Liver (tissue), 9 donors: ENCODE results near the gene FAM209B. TPM values are rescaled to one million over a fixed set of nuclear protein-coding genes. Genes with fewer than 3 reads are reported as not detected.

ENCODE experiments used
- DNase-seq: peaks from one replicate; pipeline ENCODE4 v3.0.0-alpha.2; 2017; ENCODE audit warnings: low spot score
- H3K27ac ChIP-seq, 2 donors: one replicate each; pipeline ENCODE4 v1.7.0; 2013; ENCODE audit warnings: inconsistent platforms in 2 of 2, low read length in 2 of 2, control low read depth in 1 of 2, low read depth in 1 of 2, mild to moderate bottlenecking in 1 of 2
- H3K27me3 ChIP-seq, 4 donors: one replicate each; pipeline versions ENCODE4 v1.6.1 to v1.7.0; 2013; ENCODE audit warnings: low read length in 3 of 4, inconsistent platforms in 1 of 4, mild to moderate bottlenecking in 1 of 4, moderate library complexity in 1 of 4; ENCODE audit not compliant: control insufficient read depth in 4 of 4, insufficient read depth in 4 of 4
- H3K36me3 ChIP-seq, 4 donors: one replicate each; pipeline versions ENCODE4 v1.6.1 to v1.7.0; 2013; ENCODE audit warnings: low read length in 3 of 4, mild to moderate bottlenecking in 3 of 4, low read depth in 1 of 4, moderate library complexity in 1 of 4; ENCODE audit not compliant: control insufficient read depth in 4 of 4, insufficient read depth in 3 of 4
- H3K4me1 ChIP-seq, 4 donors: one replicate each; pipeline versions ENCODE4 v1.6.1 to v1.7.0; 2013; ENCODE audit warnings: low read length in 3 of 4, mild to moderate bottlenecking in 3 of 4, moderate library complexity in 1 of 4; ENCODE audit not compliant: control insufficient read depth in 4 of 4, insufficient read depth in 4 of 4
- H3K4me3 ChIP-seq, 3 donors: one replicate each; pipeline versions ENCODE4 v1.6.1 to v1.7.0; 2013; ENCODE audit warnings: low read length in 3 of 3, control low read depth in 1 of 3, low read depth in 1 of 3, mild to moderate bottlenecking in 1 of 3
- H3K9ac ChIP-seq, 2 donors: one replicate each; pipeline ENCODE4 v1.7.0; 2013; ENCODE audit warnings: low read length in 2 of 2, mild to moderate bottlenecking in 2 of 2, moderate library complexity in 2 of 2, control low read depth in 1 of 2, low read depth in 1 of 2
- H3K9me3 ChIP-seq, 4 donors: one replicate each; pipeline versions ENCODE4 v1.6.1 to v1.7.0; 2013; ENCODE audit warnings: low read length in 3 of 4; ENCODE audit not compliant: control insufficient read depth in 4 of 4
- EGR1 ChIP-seq, 2 donors: IDR thresholded peaks; 2 replicates each; pipeline ENCODE4 v1.6.1; 2016 to 2018; ENCODE audit warnings: antibody characterized with exemption in 2 of 2, low read depth in 2 of 2
- FOXA1 ChIP-seq: IDR thresholded peaks from 2 replicates; pipeline ENCODE4 v1.6.1; 2016; ENCODE audit warnings: antibody characterized with exemption
- FOXA2 ChIP-seq: IDR thresholded peaks from 2 replicates; pipeline ENCODE4 v1.6.1; 2016; ENCODE audit warnings: antibody characterized with exemption
- HNF4A ChIP-seq, 2 donors: conservative IDR thresholded peaks; 2 replicates each; pipeline ENCODE4 v1.6.1; 2016; ENCODE audit warnings: antibody characterized with exemption in 2 of 2, mild to moderate bottlenecking in 2 of 2
- HNF4G ChIP-seq: IDR thresholded peaks from 2 replicates; pipeline ENCODE4 v1.6.1; 2016; ENCODE audit warnings: antibody characterized with exemption
- JUND ChIP-seq, 2 donors: IDR thresholded peaks; 2 replicates each; pipeline ENCODE4 v1.6.1; 2016; ENCODE audit warnings: antibody characterized with exemption in 2 of 2
- RAD21 ChIP-seq, 2 donors: IDR thresholded peaks; 2 replicates each; pipeline ENCODE4 v1.6.1; 2016; ENCODE audit warnings: antibody characterized with exemption in 2 of 2, mild to moderate bottlenecking in 2 of 2
- RXRA ChIP-seq, 2 donors: IDR thresholded peaks; 2 replicates each; pipeline ENCODE4 v1.6.1; 2017 to 2018; ENCODE audit warnings: antibody characterized with exemption in 2 of 2, mild to moderate bottlenecking in 1 of 2
- SP1 ChIP-seq: IDR thresholded peaks from 2 replicates; pipeline ENCODE4 v1.6.1; 2018; ENCODE audit warnings: antibody characterized with exemption, mild to moderate bottlenecking
- TAF1 ChIP-seq: conservative IDR thresholded peaks from 2 replicates; pipeline ENCODE4 v1.6.1; 2016; ENCODE audit warnings: antibody characterized with exemption, mild to moderate bottlenecking
- YY1 ChIP-seq: IDR thresholded peaks from 2 replicates; pipeline ENCODE4 v1.6.1; 2016; ENCODE audit warnings: antibody characterized with exemption, mild to moderate bottlenecking
- WGBS: extraction: QIAGEN DNeasy Blood & Tissue Kit; methylation state at CpG from one replicate; pipeline ENCODE4 v1.1.7; 2013; 5-methylcytosine and 5-hydroxymethylcytosine counted together
- polyA plus RNA-seq, 2 donors: library from polyadenylated mRNA; stranded (reverse) in 1 of 2; unstranded in 1 of 2; fragments of 200-250 nt in 1 of 2; fragments of >200 nt in 1 of 2; fragmentation: Nextera tagmentation in 1 of 2; extraction: Ambion mirVana in 1 of 2; gene quantifications; one replicate each; pipeline versions ENCODE4 v1.2.1 to v1.2.3, GENCODE V29; 2013 to 2015
- total RNA-seq, 2 donors: library from RNA; depleted of rRNA; stranded (reverse); fragments of >200 nt; gene quantifications; one replicate each; pipeline ENCODE4 v1.2.3, GENCODE V29; 2014
- TF ChIP-seq, protein P1 (sequence below): IDR thresholded peaks from 2 replicates; pipeline ENCODE4 v1.6.1; 2016; ENCODE audit warnings: antibody characterized with exemption
- TF ChIP-seq, protein P2 (sequence below): fragments of 150-350 bp; IDR thresholded peaks from 2 replicates; pipeline ENCODE4 v1.5.1; 2017; ENCODE audit warnings: improper control_type of control experiment, low read depth, low read length; ENCODE audit not compliant: missing input control
- TF ChIP-seq, protein P3 (sequence below): IDR thresholded peaks from 2 replicates; pipeline ENCODE4 v1.6.1; 2016; ENCODE audit warnings: antibody characterized with exemption
- TF ChIP-seq, protein P4 (sequence below): IDR thresholded peaks from 2 replicates; pipeline ENCODE4 v1.6.1; 2016; ENCODE audit warnings: antibody characterized with exemption
- TF ChIP-seq, protein P5 (sequence below): IDR thresholded peaks from 2 replicates; pipeline ENCODE4 v1.6.1; 2016; ENCODE audit warnings: antibody characterized with exemption, mild to moderate bottlenecking
- donor health status: healthy.
- donor health status: healthy.
- donor health status: healthy.
- donor health status: healthy.
- donor health status: healthy.

FAM209B gene
- total and polyA plus RNA-seq, 4 donors, result 0.38 TPM; not detected in 3

DNA sequence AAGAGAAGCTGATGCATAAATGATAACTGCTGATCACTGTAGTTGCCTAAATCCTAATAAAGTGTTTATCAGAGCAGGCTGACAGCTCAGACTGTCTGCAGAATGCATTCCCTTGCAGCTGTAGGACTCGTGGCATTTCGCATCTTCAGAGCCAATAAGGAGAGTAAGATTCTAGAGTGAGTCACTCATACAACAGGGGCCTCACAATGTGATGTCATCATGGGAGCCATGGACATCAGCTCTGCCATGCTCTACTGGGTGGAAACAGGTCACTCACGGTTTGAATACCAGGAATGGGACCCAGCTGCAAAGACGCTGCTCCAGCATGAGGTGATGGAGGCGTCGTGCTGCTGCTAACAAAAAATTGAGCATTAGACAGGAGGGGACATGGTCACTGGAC lies 7.4 kb downstream of the FAM209B start:
- no peak overlapping the region for H3K4me3 ChIP-seq
- H3K36me3 ChIP-seq, result no peaks in the 10 kb centered on the region
- no peaks in the 10 kb centered on the region for H3K9me3 ChIP-seq
- no peak overlapping the region for H3K9ac ChIP-seq
- TF ChIP-seq, protein P1, sequence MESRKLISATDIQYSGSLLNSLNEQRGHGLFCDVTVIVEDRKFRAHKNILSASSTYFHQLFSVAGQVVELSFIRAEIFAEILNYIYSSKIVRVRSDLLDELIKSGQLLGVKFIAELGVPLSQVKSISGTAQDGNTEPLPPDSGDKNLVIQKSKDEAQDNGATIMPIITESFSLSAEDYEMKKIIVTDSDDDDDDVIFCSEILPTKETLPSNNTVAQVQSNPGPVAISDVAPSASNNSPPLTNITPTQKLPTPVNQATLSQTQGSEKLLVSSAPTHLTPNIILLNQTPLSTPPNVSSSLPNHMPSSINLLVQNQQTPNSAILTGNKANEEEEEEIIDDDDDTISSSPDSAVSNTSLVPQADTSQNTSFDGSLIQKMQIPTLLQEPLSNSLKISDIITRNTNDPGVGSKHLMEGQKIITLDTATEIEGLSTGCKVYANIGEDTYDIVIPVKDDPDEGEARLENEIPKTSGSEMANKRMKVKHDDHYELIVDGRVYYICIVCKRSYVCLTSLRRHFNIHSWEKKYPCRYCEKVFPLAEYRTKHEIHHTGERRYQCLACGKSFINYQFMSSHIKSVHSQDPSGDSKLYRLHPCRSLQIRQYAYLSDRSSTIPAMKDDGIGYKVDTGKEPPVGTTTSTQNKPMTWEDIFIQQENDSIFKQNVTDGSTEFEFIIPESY, result no peak
- TF ChIP-seq, protein P2, sequence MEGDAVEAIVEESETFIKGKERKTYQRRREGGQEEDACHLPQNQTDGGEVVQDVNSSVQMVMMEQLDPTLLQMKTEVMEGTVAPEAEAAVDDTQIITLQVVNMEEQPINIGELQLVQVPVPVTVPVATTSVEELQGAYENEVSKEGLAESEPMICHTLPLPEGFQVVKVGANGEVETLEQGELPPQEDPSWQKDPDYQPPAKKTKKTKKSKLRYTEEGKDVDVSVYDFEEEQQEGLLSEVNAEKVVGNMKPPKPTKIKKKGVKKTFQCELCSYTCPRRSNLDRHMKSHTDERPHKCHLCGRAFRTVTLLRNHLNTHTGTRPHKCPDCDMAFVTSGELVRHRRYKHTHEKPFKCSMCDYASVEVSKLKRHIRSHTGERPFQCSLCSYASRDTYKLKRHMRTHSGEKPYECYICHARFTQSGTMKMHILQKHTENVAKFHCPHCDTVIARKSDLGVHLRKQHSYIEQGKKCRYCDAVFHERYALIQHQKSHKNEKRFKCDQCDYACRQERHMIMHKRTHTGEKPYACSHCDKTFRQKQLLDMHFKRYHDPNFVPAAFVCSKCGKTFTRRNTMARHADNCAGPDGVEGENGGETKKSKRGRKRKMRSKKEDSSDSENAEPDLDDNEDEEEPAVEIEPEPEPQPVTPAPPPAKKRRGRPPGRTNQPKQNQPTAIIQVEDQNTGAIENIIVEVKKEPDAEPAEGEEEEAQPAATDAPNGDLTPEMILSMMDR, result no peak
- TF ChIP-seq, protein P3, sequence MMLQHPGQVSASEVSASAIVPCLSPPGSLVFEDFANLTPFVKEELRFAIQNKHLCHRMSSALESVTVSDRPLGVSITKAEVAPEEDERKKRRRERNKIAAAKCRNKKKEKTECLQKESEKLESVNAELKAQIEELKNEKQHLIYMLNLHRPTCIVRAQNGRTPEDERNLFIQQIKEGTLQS, result no peak
- TF ChIP-seq HNF4G (no peak), HNF4A (conservative IDR thresholded peaks at IDR 0.05) (no peak), SP1 (no peak), YY1 (no peak), JUND (IDR thresholded peaks at IDR 0.05) (no peak), FOXA1 (no peak), EGR1 (IDR thresholded peaks at IDR 0.05; ENCODE audit: low read depth in 2 of 2) (no peak), TAF1 (no peak), RAD21 (IDR thresholded peaks at IDR 0.05) (no peak)
- TF ChIP-seq, protein P4, sequence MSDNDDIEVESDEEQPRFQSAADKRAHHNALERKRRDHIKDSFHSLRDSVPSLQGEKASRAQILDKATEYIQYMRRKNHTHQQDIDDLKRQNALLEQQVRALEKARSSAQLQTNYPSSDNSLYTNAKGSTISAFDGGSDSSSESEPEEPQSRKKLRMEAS, result no peak
- TF ChIP-seq, protein P5, sequence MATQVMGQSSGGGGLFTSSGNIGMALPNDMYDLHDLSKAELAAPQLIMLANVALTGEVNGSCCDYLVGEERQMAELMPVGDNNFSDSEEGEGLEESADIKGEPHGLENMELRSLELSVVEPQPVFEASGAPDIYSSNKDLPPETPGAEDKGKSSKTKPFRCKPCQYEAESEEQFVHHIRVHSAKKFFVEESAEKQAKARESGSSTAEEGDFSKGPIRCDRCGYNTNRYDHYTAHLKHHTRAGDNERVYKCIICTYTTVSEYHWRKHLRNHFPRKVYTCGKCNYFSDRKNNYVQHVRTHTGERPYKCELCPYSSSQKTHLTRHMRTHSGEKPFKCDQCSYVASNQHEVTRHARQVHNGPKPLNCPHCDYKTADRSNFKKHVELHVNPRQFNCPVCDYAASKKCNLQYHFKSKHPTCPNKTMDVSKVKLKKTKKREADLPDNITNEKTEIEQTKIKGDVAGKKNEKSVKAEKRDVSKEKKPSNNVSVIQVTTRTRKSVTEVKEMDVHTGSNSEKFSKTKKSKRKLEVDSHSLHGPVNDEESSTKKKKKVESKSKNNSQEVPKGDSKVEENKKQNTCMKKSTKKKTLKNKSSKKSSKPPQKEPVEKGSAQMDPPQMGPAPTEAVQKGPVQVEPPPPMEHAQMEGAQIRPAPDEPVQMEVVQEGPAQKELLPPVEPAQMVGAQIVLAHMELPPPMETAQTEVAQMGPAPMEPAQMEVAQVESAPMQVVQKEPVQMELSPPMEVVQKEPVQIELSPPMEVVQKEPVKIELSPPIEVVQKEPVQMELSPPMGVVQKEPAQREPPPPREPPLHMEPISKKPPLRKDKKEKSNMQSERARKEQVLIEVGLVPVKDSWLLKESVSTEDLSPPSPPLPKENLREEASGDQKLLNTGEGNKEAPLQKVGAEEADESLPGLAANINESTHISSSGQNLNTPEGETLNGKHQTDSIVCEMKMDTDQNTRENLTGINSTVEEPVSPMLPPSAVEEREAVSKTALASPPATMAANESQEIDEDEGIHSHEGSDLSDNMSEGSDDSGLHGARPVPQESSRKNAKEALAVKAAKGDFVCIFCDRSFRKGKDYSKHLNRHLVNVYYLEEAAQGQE, result no peak
- no peaks in the 10 kb centered on the region for H3K27me3 ChIP-seq
- no peaks in the 10 kb centered on the region for H3K4me1 ChIP-seq
- no peak overlapping the region for H3K27ac ChIP-seq
- WGBS, result 88% methylated on average over 6 of the region's 6 CpGs
- no peak for DNase-seq

DNA sequence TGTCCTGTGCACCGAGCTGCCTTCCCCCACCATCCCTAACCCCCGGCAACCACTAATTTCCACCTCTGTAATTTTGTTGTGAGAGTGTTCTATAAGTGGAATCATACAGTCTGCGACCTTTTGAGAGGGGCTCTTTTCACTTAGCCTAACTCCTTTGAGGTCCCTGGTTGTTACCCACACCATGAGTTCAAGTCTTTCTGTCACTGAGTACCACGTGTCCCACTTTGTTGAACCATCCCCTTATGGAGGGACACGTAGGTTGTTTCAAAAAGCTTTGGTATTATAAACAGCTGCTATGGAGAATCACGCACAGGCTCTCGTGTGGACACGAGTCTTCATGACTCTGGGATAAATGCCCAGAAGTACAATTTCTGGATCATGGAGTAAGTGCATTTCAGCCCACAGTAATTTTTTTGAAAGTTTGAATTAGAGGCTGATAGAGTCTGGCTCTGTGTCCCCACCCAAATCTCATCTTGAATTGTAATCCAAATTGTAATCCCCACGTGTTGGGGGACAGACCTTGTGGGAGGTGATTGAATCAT lies 9.5 kb downstream of the FAM209B start:
- no peak for DNase-seq
- no peak overlapping the region for H3K9ac ChIP-seq
- no peaks in the 10 kb centered on the region for H3K9me3 ChIP-seq
- H3K4me3 ChIP-seq, result no peak overlapping the region
- H3K27ac ChIP-seq, result no peak overlapping the region
- H3K27me3 ChIP-seq, result no peaks in the 10 kb centered on the region
- TF ChIP-seq HNF4G (no peak), FOXA1 (no peak), EGR1 (IDR thresholded peaks at IDR 0.05; ENCODE audit: low read depth in 2 of 2) (no peak), RXRA (IDR thresholded peaks at IDR 0.05) (no peak), JUND (IDR thresholded peaks at IDR 0.05) (no peak), YY1 (no peak), FOXA2 (no peak), HNF4A (conservative IDR thresholded peaks at IDR 0.05) (no peak), TAF1 (no peak), SP1 (no peak)
- TF ChIP-seq, protein P2, result no peak
- TF ChIP-seq, protein P1, result no peak
- TF ChIP-seq, protein P4, result no peak
- TF ChIP-seq, protein P3, result no peak
- no peaks in the 10 kb centered on the region for H3K36me3 ChIP-seq
- H3K4me1 ChIP-seq, result no peaks in the 10 kb centered on the region
- 81% methylated on average over 9 of the region's 9 CpGs for WGBS
